ENCODE measurements around the gene C1QTNF4. TPM values are rescaled to one million over a fixed set of nuclear protein-coding genes. Genes with fewer than 3 reads are reported as not detected.

The C1QTNF4 gene
- total RNA-seq (2014; rRNA removed; shearing (Covaris generic)): 0.11 TPM in 1 of 2 replicates, not detected in the other

GRCh38 chr11:47593934-47594855 lies at the start of gene C1QTNF4:
Gene C1QTNF4 (minus strand): TSS chr11:47594411. CDS start chr11:47590810, 3,601 bp downstream.

GRCh38 chr11:47642099-47642855 lies 48.1 kb upstream of the C1QTNF4 start, which contains the start of gene MTCH2:
Gene MTCH2 (minus strand): TSS chr11:47642559. CDS start chr11:47642465, 94 bp downstream.

GRCh38 chr11:47586098-47586855 lies 7.9 kb downstream of the C1QTNF4 start, which contains the start of gene FAM180B:
Gene FAM180B (plus strand): TSS chr11:47586678. CDS start chr11:47586769, 91 bp downstream.

GRCh38 chr11:47578524-47579494 lies 15.4 kb downstream of the C1QTNF4 start, which contains the start of the genes KBTBD4 and NDUFS3:
Gene KBTBD4 (minus strand): TSS chr11:47578970. CDS start chr11:47578951, 19 bp downstream.
Gene NDUFS3 (plus strand): TSS chr11:47579074. CDS start chr11:47579092, 18 bp downstream.

GRCh38 chr11:47565340-47566148 lies 28.7 kb downstream of the C1QTNF4 start, which contains the start of gene PTPMT1:
Gene PTPMT1 (plus strand): TSS chr11:47565599. CDS start chr11:47565623, 24 bp downstream.

GRCh38 chr11:47552566-47553405 lies 41.4 kb downstream of the C1QTNF4 start, which contains the start of gene CELF1:
Gene CELF1 (minus strand): TSS chr11:47553132. CDS start chr11:47499523, 53,609 bp downstream.

Small RNA genes lying within 50 kb of the gene (small RNA-seq; reads per million reads assigned to genes)
- gene RN7SL652P (not detected), gene RNU5E-10P (0.38 reads per million)

Other genes with a start within 250 kb of the C1QTNF4 start
- gene MYBPC3, start 241.7 kb downstream of the C1QTNF4 start, total RNA-seq (2014; rRNA removed; shearing (Covaris generic)): not detected in 2 replicates
- gene SPI1, start 215.9 kb downstream of the C1QTNF4 start, total RNA-seq (2014; rRNA removed; shearing (Covaris generic)): not detected in 2 replicates
- 48.1 and 53.2 TPM in 2 replicates for gene SLC39A13, start 185.8 kb downstream of the C1QTNF4 start, total RNA-seq (2014; rRNA removed; shearing (Covaris generic))
- 263 and 283 TPM in 2 replicates for gene PSMC3, start 168.0 kb downstream of the C1QTNF4 start, total RNA-seq (2014; rRNA removed; shearing (Covaris generic))
- gene RAPSN, start 145.3 kb downstream of the C1QTNF4 start, total RNA-seq (2014; rRNA removed; shearing (Covaris generic)): 0.11 TPM in 1 of 2 replicates, not detected in the other
- 91.6 and 105 TPM in 2 replicates for gene CELF1, start 41.3 kb downstream of the C1QTNF4 start, total RNA-seq (2014; rRNA removed; shearing (Covaris generic))
- gene PTPMT1, start 28.8 kb downstream of the C1QTNF4 start, total RNA-seq (2014; rRNA removed; shearing (Covaris generic)): 170 and 178 TPM in 2 replicates
- gene KBTBD4, start 15.4 kb downstream of the C1QTNF4 start, total RNA-seq (2014; rRNA removed; shearing (Covaris generic)): 20.7 and 25.5 TPM in 2 replicates
- 132 and 135 TPM in 2 replicates for gene NDUFS3, start 15.3 kb downstream of the C1QTNF4 start, total RNA-seq (2014; rRNA removed; shearing (Covaris generic))
- gene FAM180B, start 7.7 kb downstream of the C1QTNF4 start, total RNA-seq (2014; rRNA removed; shearing (Covaris generic)): 0.13 and 1.4 TPM in 2 replicates
- gene MTCH2, start 48.1 kb upstream of the C1QTNF4 start, total RNA-seq (2014; rRNA removed; shearing (Covaris generic)): 64.9 and 92.9 TPM in 2 replicates
- 1.3 and 1.4 TPM in 2 replicates for gene AGBL2, start 121.0 kb upstream of the C1QTNF4 start, total RNA-seq (2014; rRNA removed; shearing (Covaris generic))
- 57.5 and 59.6 TPM in 2 replicates for gene FNBP4, start 172.9 kb upstream of the C1QTNF4 start, total RNA-seq (2014; rRNA removed; shearing (Covaris generic))

All from A375 (cell line).